SW 1271 (cell line): ENCODE results near the gene FRG2C.
"Not testable (repeated sequence)": the region's sequence is repeated elsewhere in the genome, so short reads cannot be mapped to it uniquely, and the experiment has no call there.

Source experiments
- DNase-seq, 2 experiments: peaks; one replicate each; lab custom pipeline; 2025; lab: John Stamatoyannopoulos, UW

Gene FRG2C

GRCh38 chr3:75664028-75664427 is at the start of gene FRG2C:
TSS of gene FRG2C (plus strand) at chr3:75664328. CDS start at chr3:75664380, 52 bp downstream.
- DNase-seq = not testable (repeated sequence)

- not testable (repeated sequence) for DNase-seq
Observed at GRCh38 chr3:75618666-75619305, 45.3 kb upstream of the FRG2C start.

DNA sequence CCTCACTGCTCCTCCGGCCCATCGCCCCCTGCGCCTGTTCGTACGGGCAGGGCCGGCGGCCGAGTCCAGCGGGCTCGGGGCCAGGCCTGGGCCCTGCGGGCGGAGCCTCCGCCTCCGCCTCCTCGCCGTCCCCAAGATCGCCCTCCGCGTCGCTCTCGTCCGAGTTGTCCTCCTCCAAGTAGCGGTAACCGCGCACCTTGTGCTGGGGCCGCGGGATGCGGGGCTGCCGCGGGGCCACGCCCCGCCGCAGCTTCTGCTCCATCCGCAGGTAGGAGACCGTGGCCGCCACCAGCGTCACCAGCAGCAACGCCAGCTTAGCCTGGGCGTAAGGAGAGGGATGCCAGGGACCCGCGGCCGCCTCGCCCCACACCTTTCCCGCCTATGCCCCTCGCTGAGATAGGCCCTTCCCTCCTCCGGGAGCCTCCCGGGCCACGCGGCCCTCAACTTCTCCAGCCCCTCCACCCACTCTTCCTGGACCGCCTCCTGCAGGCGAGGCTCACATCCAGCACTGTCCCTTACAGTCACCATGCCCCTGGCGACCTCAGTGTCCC is 44.6 kb upstream of the FRG2C start:
- DNase-seq = not testable (repeated sequence)

DNA sequence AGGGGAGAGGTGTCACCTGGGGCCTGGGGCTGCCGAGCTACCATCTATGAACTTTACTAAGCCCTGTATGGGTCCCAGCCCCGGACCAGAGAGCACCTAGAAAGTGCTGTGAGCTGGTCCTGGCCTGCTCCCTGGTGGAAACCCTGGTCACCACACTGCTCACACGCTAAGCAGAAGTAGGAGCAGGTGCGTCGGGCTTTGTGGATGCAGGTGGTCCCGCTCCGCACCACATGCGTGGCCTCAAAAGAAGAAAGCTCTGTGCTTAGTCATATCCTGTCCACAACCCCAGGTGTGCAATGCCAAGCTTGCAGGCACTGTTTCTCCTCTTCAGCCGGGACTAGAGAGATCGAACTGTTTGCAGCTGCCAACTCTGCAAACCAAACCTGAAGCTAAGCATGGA is 42.4 kb upstream of the FRG2C start:
- DNase-seq = not testable (repeated sequence)

DNA sequence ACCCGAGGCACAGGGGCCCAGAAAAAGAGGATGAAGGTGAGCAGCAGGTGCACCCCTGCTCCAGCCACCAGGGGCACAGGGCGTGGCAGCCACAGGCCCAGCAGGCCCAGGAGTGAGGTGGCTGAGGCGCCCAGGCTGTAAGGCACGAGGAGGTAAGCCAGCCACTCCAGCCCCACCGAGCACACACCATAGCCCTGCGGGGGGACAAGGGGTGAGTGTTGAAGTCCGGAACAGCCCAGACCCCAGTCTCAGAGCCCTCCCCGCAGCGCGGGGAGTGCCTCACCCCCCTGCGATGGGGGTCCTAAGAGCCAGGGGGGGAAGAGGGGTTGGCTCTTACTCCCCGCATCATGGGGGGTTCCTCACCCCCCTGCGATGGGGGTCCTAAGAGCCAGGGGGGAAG is 40.5 kb upstream of the FRG2C start:
- not testable (repeated sequence) for DNase-seq

GRCh38 chr3:75630887-75631535 is 33.1 kb upstream of the FRG2C start:
- not testable (repeated sequence) for DNase-seq

DNA sequence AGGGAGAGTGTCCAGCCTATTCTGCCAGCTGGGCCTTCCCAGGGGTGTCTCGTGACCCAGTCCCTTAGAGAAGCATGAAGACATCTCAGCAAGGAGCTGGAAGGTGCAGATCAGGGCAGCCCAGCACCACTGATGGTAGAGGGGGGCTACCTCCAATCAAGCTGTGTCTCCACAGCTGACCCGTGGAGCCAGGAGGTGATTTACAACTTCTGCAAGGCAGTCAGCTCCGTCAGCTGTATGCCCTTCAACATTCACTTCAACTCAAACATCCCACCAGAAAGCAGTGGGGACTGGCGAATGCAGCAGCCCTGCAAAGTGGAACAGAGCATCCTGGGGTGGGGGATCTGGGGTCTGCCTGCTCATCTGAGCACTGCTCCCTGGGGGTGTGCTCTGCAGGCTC is 32.6 kb upstream of the FRG2C start:
- DNase-seq = no peak

DNA sequence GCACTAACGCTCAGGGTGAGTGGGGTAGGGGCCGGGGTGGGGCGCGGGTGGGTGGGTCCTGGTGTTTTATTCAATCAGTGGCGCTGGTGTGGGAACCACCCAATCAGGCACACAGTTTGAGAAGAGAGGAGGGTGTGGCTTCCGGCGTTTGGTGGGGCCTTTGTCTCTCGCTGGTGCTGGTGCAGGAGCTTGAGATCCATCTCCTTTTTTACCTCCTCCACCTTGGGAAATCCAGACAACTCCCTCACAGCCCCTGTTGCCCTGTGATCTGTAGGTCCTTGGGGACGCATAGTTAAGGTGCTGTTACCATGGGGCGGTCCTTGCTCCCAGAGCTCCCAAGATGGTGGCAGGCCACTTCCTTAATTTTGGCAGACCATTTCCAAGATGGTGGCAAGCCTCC is 25.2 kb upstream of the FRG2C start:
- DNase-seq = not testable (repeated sequence)

DNA sequence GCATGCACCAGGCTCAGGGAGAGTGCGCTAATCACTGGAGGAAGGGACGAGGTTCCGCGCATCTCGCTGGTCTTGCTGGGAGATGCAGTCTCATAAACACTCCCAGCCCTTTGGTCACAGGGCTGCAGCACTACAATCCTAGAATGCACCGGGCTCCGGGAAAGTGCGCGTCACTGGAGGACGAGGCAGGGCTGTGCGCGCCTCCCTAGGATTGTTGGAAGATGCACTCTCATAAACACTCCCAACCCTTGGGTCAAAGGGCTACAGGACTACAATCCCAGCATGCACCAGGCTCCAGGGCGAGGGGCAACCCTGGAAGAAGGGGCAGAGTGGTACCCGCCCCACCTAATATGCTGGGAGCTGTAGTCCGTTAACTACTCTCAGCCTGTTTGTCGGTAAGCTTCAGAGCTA is 23.0 kb upstream of the FRG2C start:
- not testable (repeated sequence) for DNase-seq

GRCh38 chr3:75643031-75643800 is 20.9 kb upstream of the FRG2C start:
- not testable (repeated sequence) for DNase-seq

GRCh38 chr3:75645548-75645947 is 18.6 kb upstream of the FRG2C start:
- not testable (repeated sequence) for DNase-seq

- DNase-seq = no peak
Observed at GRCh38 chr3:75650191-75650590, 13.9 kb upstream of the FRG2C start.

DNA sequence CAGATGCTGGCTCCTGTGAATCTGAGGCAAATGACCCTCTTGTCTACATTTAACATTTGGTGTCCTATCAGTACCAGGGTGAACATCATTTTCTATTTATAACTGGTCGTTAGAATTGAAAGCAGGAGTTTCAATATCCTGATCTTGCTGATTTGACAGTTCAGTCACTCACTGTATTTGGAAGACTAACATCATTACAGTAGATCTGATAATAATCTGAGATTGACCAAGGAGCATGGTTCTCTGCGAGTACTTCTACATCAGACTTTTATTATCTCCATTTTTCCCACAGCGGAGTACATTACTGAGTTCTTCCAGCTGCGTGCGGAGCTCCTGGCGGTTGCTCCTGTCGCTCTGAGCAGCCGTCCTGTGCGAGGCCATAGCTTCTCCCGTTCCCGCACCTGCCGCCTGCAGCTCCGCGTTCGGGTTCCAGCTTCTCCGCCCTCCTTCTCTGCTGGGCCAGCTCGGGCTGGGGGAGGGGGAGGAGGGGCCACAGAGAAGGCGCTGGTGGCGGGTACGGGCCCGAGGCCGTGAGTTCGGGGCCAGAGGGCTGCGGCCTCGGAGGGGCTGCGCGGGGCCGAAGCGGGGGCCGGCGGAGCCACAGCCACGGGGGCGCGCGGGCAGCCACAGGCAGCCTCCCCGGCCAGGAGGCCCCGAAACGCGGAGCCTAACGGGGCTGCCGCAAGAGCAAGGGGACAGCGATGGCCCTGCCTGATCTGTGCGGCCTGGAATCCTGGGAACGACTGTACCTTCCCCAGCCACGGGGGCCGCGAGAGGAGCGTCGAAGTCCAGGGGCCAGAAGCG is 8.8 kb upstream of the FRG2C start:
- not testable (repeated sequence) for DNase-seq

- not testable (repeated sequence) for DNase-seq
Observed at GRCh38 chr3:75655956-75656355, 8.2 kb upstream of the FRG2C start.

GRCh38 chr3:75658411-75659107 is 5.6 kb upstream of the FRG2C start:
- DNase-seq = not testable (repeated sequence)

- DNase-seq = not testable (repeated sequence)
Observed at GRCh38 chr3:75659108-75659433, 5.1 kb upstream of the FRG2C start.

- not testable (repeated sequence) for DNase-seq
Observed at GRCh38 chr3:75665626-75666025, 1.5 kb downstream of the FRG2C start.

DNA sequence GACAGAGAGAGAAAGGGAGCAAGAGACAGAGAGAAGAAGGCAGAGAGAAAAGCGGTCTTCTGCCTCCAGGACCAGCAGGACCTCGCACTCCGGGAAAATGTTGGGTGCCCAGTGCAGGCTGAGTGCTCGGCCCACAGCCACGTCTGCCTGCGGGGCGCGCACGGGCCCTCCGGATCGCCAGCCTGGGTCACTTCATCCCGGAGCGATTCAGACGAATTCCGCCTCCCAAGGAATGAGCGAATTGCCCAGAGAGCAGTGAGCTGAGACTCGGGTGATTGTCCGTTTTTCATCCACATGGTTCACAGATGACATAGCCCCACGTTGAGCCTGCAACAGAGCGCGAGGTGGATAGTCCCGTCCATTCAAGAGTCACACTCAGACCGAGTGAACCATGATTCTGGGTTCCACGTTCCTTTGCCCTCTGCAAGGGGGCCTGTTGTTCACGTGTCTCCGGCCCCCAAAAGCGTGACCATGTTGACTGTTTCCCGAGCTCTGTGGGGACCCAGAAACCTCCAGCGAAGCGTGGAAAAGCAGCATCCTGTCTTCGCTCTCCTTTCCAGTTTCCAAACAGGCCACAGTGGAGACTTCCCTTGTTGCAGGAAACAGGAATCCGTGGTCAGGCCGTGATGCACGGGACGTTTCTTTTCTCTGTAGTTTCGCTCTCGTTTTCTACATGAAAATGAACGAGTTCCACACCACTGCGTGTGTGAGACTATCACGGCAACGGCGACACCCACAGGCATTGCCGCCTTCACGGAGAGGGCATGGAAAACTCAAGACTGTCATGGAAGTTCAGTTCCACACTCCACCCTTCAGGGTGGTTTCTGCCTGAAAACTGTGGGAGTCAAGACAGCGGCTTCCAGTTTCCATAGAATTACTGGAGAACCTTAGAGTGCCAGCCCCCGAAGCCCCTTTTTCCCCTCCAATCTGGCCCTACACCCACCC is 3.9 kb downstream of the FRG2C start:
- not testable (repeated sequence) for DNase-seq

GRCh38 chr3:75668759-75669347 is 4.7 kb downstream of the FRG2C start:
- not testable (repeated sequence) for DNase-seq
